Measurements from ENCODE around the gene SLC35F3. TPM values are rescaled to one million over a fixed set of nuclear protein-coding genes. Genes with fewer than 3 reads are reported as not detected.

The SLC35F3 gene
- total RNA-seq, 1 experiment from 2014 or later: 0.66 TPM

DNA sequence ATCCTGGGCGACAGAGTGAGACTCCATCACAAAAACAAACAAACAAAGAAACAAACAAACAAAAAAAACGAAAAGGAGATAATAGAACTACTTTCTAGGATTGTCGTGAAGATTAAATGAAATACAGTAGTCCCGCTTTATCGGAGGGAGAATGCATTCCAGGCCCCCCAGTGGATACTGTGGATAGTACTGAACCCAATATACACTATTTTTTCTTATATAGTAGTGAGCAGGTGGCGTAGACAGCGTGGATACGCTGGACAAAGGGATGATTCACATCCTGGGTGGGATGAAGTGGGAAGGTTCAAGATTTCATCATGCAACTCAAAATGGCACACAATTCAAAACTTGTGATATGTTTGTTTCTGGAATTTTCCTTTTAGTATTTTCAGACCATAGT is 8.0 kb downstream of the SLC35F3 start:
- no peak for TF ChIP-seq CTCF (IDR thresholded peaks at IDR 0.05; ENCODE audit: unreplicated experiment)
- H3K36me3 Mint-ChIP-seq (ENCODE audit: insufficient read depth, unreplicated experiment): no peaks in the 10 kb centered on the region
- intact Hi-C loops (cut with micrococcal nuclease; ENCODE audit: unreplicated experiment): no loop called here
- CTCF ChIA-PET: no interaction called here
- peaks cover 3% of the 10 kb centered on the region for H3K9me3 Mint-ChIP-seq (ENCODE audit: low read depth, unreplicated experiment)
- H3K27me3 Mint-ChIP-seq (ENCODE audit: unreplicated experiment): no peaks in the 10 kb centered on the region
- no TSS peak for BruUV-seq (replicated peaks)
- H3K4me1 Mint-ChIP-seq (ENCODE audit: low read depth, unreplicated experiment): peaks cover 25% of the 10 kb centered on the region
- no peak for DNase-seq
- no peak overlapping the region for H3K4me3 Mint-ChIP-seq (ENCODE audit: low read depth, unreplicated experiment)
- no peak overlapping the region for H3K27ac Mint-ChIP-seq (ENCODE audit: unreplicated experiment)

DNA sequence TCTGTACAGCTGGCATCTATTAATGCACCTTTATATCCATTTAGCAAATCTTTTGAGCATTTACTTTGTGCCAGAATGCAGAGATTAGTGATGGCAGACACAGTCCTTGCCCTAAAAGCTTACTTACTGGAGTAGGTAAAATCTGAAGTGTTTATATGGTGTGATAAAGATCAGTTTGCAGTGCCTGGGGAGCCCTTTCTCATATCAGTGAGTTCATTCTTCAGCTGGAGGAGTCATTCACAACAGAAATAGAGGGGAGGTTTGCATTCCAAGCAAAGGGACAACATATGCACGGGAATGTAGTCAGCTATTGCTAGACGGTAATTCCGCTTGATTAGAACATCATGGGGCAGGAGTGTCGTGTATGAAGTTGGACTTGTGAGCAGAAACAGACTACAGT is 8.4 kb downstream of the SLC35F3 start:
- DNase-seq: no peak
- no peaks in the 10 kb centered on the region for H3K36me3 Mint-ChIP-seq (ENCODE audit: insufficient read depth, unreplicated experiment)
- peaks cover 30% of the 10 kb centered on the region for H3K4me1 Mint-ChIP-seq (ENCODE audit: low read depth, unreplicated experiment)
- no peak overlapping the region for H3K4me3 Mint-ChIP-seq (ENCODE audit: low read depth, unreplicated experiment)
- no peak overlapping the region for H3K27ac Mint-ChIP-seq (ENCODE audit: unreplicated experiment)
- no peak for TF ChIP-seq CTCF (IDR thresholded peaks at IDR 0.05; ENCODE audit: unreplicated experiment)
- H3K27me3 Mint-ChIP-seq (ENCODE audit: unreplicated experiment): no peaks in the 10 kb centered on the region
- intact Hi-C loops (cut with micrococcal nuclease; ENCODE audit: unreplicated experiment): no loop called here
- CTCF ChIA-PET: no interaction called here
- peaks cover 3% of the 10 kb centered on the region for H3K9me3 Mint-ChIP-seq (ENCODE audit: low read depth, unreplicated experiment)
- BruUV-seq (replicated peaks): no TSS peak

GRCh38 chr1:233916706-233917105 is 12.2 kb downstream of the SLC35F3 start:
- Mint-ChIP-seq H3K4me1 (ENCODE audit: low read depth, unreplicated experiment) (peaks cover 27% of the 10 kb centered on the region), H3K27ac (ENCODE audit: unreplicated experiment) (no peak overlapping the region), H3K9me3 (ENCODE audit: low read depth, unreplicated experiment) (peaks cover 3% of the 10 kb centered on the region), H3K36me3 (ENCODE audit: insufficient read depth, unreplicated experiment) (no peaks in the 10 kb centered on the region), H3K27me3 (ENCODE audit: unreplicated experiment) (no peaks in the 10 kb centered on the region), H3K4me3 (ENCODE audit: low read depth, unreplicated experiment) (no peak overlapping the region)
- intact Hi-C loops (cut with micrococcal nuclease; ENCODE audit: unreplicated experiment): loop anchor here (5.0 kb wide), 1 partner anchor 519 kb away; no protein-coding TSS in a partner anchor
- no TSS peak for BruUV-seq (replicated peaks)
- no peak for TF ChIP-seq CTCF (IDR thresholded peaks at IDR 0.05; ENCODE audit: unreplicated experiment)
- CTCF ChIA-PET: interaction anchor here (0.6 to 1.6 kb wide), 4 partner anchors 12 to 549 kb away, joined by 3 to 6 read pairs (median 4); partner anchors contain the start of gene SLC35F3
- DNase-seq: no peak

DNA sequence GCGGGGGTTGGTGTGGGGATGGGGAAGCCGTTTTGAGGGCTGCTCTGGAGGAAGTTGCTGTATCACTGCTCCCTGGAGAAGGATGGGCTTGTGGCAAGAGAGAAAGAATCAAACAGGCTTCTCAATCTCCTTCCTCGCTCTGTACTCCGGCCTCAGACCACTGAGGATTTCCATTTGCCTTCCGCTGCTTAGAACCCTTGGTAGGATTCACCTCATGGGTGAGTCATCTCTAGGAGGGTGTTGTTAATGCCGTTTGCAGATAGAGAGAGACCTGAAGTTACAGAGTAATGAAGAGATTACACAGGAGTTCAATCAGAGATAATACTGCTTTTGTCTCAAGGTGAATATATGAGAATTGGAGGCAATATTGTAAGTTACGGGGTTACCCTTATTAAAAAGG is 15.3 kb downstream of the SLC35F3 start:
- no peak for TF ChIP-seq CTCF (IDR thresholded peaks at IDR 0.05; ENCODE audit: unreplicated experiment)
- H3K9me3 Mint-ChIP-seq (ENCODE audit: low read depth, unreplicated experiment): peaks cover 3% of the 10 kb centered on the region
- CTCF ChIA-PET: no interaction called here
- H3K27ac Mint-ChIP-seq (ENCODE audit: unreplicated experiment): no peak overlapping the region
- no peak overlapping the region for H3K4me3 Mint-ChIP-seq (ENCODE audit: low read depth, unreplicated experiment)
- BruUV-seq (replicated peaks): no TSS peak
- intact Hi-C loops (cut with micrococcal nuclease; ENCODE audit: unreplicated experiment): loop anchor here (5.0 kb wide), 1 partner anchor 522 kb away; no protein-coding TSS in a partner anchor
- H3K27me3 Mint-ChIP-seq (ENCODE audit: unreplicated experiment): no peaks in the 10 kb centered on the region
- H3K4me1 Mint-ChIP-seq (ENCODE audit: low read depth, unreplicated experiment): peaks cover 27% of the 10 kb centered on the region
- H3K36me3 Mint-ChIP-seq (ENCODE audit: insufficient read depth, unreplicated experiment): no peaks in the 10 kb centered on the region
- DNase-seq: no peak
